HG02678 (cell line): Measurements from ENCODE around the gene GPATCH11.

Experiments used
- ATAC-seq: cut with Tn5 transposase; IDR thresholded peaks from one replicate; pipeline ENCODE4 v1.9.1; 2021; ENCODE audit warnings: mild to moderate bottlenecking, moderate library complexity; ENCODE audit not compliant: unreplicated experiment

Gene GPATCH11

DNA sequence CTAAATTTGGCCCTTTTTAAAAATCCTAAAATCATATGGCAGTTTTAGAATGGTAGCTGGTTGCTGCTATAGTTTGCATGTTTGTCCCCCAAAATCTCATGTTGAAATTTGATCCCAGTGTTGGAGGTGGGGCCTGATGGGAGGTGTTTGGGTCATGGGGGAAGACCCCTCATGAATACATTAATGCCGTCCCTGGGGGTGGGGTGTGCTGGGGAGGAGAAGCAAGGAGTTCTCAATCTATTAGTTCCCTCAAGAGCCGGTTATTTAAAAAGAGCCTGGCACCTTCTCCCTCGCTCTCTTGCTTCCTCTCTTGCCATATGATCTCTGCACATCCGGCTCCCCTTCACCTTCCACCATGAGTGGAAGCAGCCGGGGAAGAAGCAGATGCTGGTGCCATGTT lies 20.8 kb downstream of the GPATCH11 start:
- ATAC-seq, result no peak

- no peak for ATAC-seq
These were observed 25.2 kb downstream of the GPATCH11 start for GRCh38 chr2:37109523-37109922.

GRCh38 chr2:37110306-37111212 lies 26.2 kb downstream of the GPATCH11 start:
- ATAC-seq, result no peak

GRCh38 chr2:37111958-37112357 lies 27.6 kb downstream of the GPATCH11 start:
- no peak for ATAC-seq

DNA sequence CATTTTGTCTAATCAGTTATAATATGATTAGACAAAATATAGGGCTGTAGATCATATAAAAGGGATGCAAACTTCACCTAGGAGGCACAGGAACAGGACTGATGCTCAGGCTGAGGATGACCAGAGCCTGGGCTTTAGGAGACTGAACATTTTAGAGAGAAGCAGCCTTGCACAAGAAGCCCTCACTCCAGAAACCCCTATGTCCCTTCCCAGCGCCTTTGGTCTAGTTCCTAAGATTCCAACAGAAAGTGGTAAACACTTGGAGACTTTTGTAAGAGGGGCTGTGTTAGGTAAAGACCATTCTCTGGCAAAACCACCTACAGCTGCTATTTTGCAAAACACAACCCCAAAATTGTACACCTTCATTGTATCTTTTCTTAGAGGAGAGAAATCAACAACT lies 33.2 kb downstream of the GPATCH11 start:
- ATAC-seq, result no peak

DNA sequence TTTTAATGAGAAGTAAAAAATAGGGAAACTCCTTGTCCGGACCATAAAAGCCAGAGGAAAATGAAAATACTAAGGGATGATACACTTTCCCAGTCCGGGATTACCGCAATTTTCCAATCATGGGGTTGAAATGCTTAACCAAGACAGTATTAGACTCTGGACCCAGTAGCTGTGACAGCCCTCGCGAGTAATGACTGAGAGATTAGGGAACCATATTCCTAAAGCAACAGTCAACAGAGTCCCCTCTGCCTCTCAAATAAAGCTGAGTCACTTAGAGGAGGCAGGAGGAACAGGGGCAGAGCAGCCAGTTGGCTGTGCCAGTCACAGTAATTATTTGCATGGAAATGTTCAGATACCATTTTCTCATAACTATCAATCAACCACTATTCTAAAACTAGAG lies 34.8 kb downstream of the GPATCH11 start:
- ATAC-seq, result no peak

GRCh38 chr2:37125416-37125815 lies 41.1 kb downstream of the GPATCH11 start:
- ATAC-seq, result no peak

- ATAC-seq, result no peak
These were observed 48.6 kb downstream of the GPATCH11 start for GRCh38 chr2:37132914-37133313.

GRCh38 chr2:37142546-37142945 lies 58.2 kb downstream of the GPATCH11 start:
- no peak for ATAC-seq

GRCh38 chr2:37143974-37144373 lies 59.7 kb downstream of the GPATCH11 start:
- no peak for ATAC-seq

- ATAC-seq, result no peak
These were observed 61.7 kb downstream of the GPATCH11 start for GRCh38 chr2:37146062-37146461.

- ATAC-seq, result no peak
These were observed 64.0 kb downstream of the GPATCH11 start for GRCh38 chr2:37148325-37148724.
